IMR-90 (cell line): ENCODE data around the gene ZNF530. TPM values are rescaled to one million over a fixed set of nuclear protein-coding genes. Genes with fewer than 3 reads are reported as not detected.
A peak's percentile ranks its signal among the peaks of the same experiment; 100 is the strongest.

ENCODE experiments used
- ATAC-seq: fragments of 200-7000 bp; cut with Tn5 transposase; 2 replicates; pipeline ENCODE4 v1.9.1; 2020; ENCODE audit warnings: low read depth, mild to moderate bottlenecking, moderate library complexity
- BruUV-seq: library from RNA; stranded (reverse); fragments of 400-500 nt; replicated peaks from 2 replicates; lab custom pipeline; 2021; lab: Mats Ljungman, UMichigan
- CTCF ChIA-PET: fragments of 300-600 bp; formaldehyde crosslinking; extraction: SDS; loops from one replicate; lab custom pipeline; 2021; ENCODE audit warnings: antibody characterized with exemption; lab: Yijun Ruan, JAX
- POLR2A ChIA-PET: fragments of 300-600 bp; sonication (Branson Sonifier 250); formaldehyde crosslinking; loops from one replicate; lab custom pipeline; 2022; ENCODE audit warnings: antibody characterized with exemption; ENCODE audit not compliant: unreplicated experiment; lab: Charles Lee
- DNase-seq: peaks from one replicate; pipeline ENCODE4 v3.0.0; 2013
- H2AFZ ChIP-seq: replicated peaks from 2 replicates; pipeline ENCODE3; 2013; ENCODE audit warnings: low read length, mild to moderate bottlenecking; ENCODE audit not compliant: poor library complexity
- H2AK5ac ChIP-seq: 2 replicates; pipeline ENCODE4 v1.6.1; 2013; ENCODE audit warnings: low read depth, low read length, inconsistent platforms
- H2AK9ac ChIP-seq: replicated peaks from 2 replicates; pipeline ENCODE3; 2013; ENCODE audit warnings: mild to moderate bottlenecking, low read depth, low read length, moderate library complexity; ENCODE audit not compliant: poor library complexity
- H2BK120ac ChIP-seq: 2 replicates; pipeline ENCODE4 v1.6.1; 2013; ENCODE audit warnings: low read depth, low read length, inconsistent platforms
- H2BK15ac ChIP-seq: 3 replicates; pipeline ENCODE4 v1.6.1; 2013; ENCODE audit warnings: low read depth, low read length, inconsistent platforms
- H2BK20ac ChIP-seq: 2 replicates; pipeline ENCODE4 v1.6.1; 2013; ENCODE audit warnings: low read depth, mild to moderate bottlenecking, inconsistent platforms, low read length, moderate library complexity
- H2BK5ac ChIP-seq: 2 replicates; pipeline ENCODE4 v1.6.1; 2013; ENCODE audit warnings: mild to moderate bottlenecking, low read depth, low read length, inconsistent platforms; ENCODE audit not compliant: poor library complexity, severe bottlenecking
- H3K14ac ChIP-seq: replicated peaks from 2 replicates; pipeline ENCODE4 v1.6.1; 2013; ENCODE audit warnings: low read depth, low read length, inconsistent platforms
- H3K18ac ChIP-seq: 2 replicates; pipeline ENCODE4 v1.6.1; 2013; ENCODE audit warnings: low read depth, low read length, control low read depth
- H3K23ac ChIP-seq: 2 replicates; pipeline ENCODE4 v1.6.1; 2013; ENCODE audit warnings: low read depth, low read length, inconsistent platforms
- H3K27ac ChIP-seq: 2 replicates; pipeline ENCODE4 v1.5.1; 2013; ENCODE audit warnings: mild to moderate bottlenecking, control low read depth, low read length; ENCODE audit not compliant: insufficient read depth
- H3K27me3 ChIP-seq: 2 replicates; pipeline ENCODE4 v1.6.1; 2013; ENCODE audit warnings: low read length; ENCODE audit not compliant: control insufficient read depth, insufficient read depth
- H3K36me3 ChIP-seq: 2 replicates; pipeline ENCODE4 v1.6.1; 2013; ENCODE audit warnings: low read length, mixed read lengths; ENCODE audit not compliant: control insufficient read depth, insufficient read depth
- H3K4ac ChIP-seq: 2 replicates; pipeline ENCODE4 v1.6.1; 2013; ENCODE audit warnings: low read depth, low read length, inconsistent platforms
- H3K4me1 ChIP-seq: 2 replicates; pipeline ENCODE4 v1.6.1; 2013; ENCODE audit warnings: low read length, mixed read lengths; ENCODE audit not compliant: control insufficient read depth, insufficient read depth
- H3K4me2 ChIP-seq: 2 replicates; pipeline ENCODE4 v1.6.1; 2013; ENCODE audit warnings: low read depth, mild to moderate bottlenecking, control low read depth, low read length, moderate library complexity
- H3K4me3 ChIP-seq: 2 replicates; pipeline ENCODE4 v1.5.1; 2013; ENCODE audit warnings: low read depth, mild to moderate bottlenecking, control low read depth, low read length, moderate library complexity; ENCODE audit not compliant: insufficient read depth
- H3K56ac ChIP-seq: 2 replicates; pipeline ENCODE4 v1.6.1; 2013; ENCODE audit warnings: low read length, inconsistent platforms; ENCODE audit not compliant: insufficient read depth; ENCODE audit errors: extremely low read depth
- H3K79me1 ChIP-seq, 2 experiments: 2 replicates each; pipeline ENCODE4 v1.6.1; 2013; ENCODE audit warnings: low read length in 2 of 2, inconsistent platforms in 1 of 2, low read depth in 1 of 2
- H3K9ac ChIP-seq: 2 replicates; pipeline ENCODE4 v1.6.1; 2013; ENCODE audit warnings: low read depth, low read length, control low read depth
- H3K9me1 ChIP-seq: 2 replicates; pipeline ENCODE4 v1.6.1; 2013; ENCODE audit warnings: low read length, inconsistent platforms; ENCODE audit not compliant: insufficient read depth
- H3K9me3 ChIP-seq: 2 replicates; pipeline ENCODE4 v1.6.1; 2013; ENCODE audit warnings: low read length; ENCODE audit not compliant: control insufficient read depth, insufficient read depth
- H4K20me1 ChIP-seq: 2 replicates; pipeline ENCODE4 v1.6.1; 2013; ENCODE audit warnings: low read length, inconsistent platforms; ENCODE audit not compliant: insufficient read depth
- H4K5ac ChIP-seq: 2 replicates; pipeline ENCODE4 v1.6.1; 2013; ENCODE audit warnings: mild to moderate bottlenecking, low read depth, low read length, control low read depth
- H4K8ac ChIP-seq, 2 experiments: 2 replicates each; pipeline ENCODE4 v1.6.1; 2013; ENCODE audit warnings: low read depth in 2 of 2, low read length in 2 of 2, control low read depth in 1 of 2, inconsistent platforms in 1 of 2
- H4K91ac ChIP-seq: 2 replicates; pipeline ENCODE4 v1.6.1; 2013; ENCODE audit warnings: low read depth, low read length, inconsistent platforms; ENCODE audit not compliant: insufficient read depth
- CEBPB ChIP-seq: IDR thresholded peaks from 2 replicates; pipeline ENCODE4 v1.6.1; 2012; ENCODE audit warnings: low read depth, low read length, improper control_type of control experiment
- ELK1 ChIP-seq: fragments of 150-350 bp; IDR thresholded peaks from 2 replicates; pipeline ENCODE4 v1.6.1; 2016; ENCODE audit warnings: low read depth, mild to moderate bottlenecking, low read length, moderate library complexity, borderline replicate concordance
- FOS ChIP-seq: fragments of 150-350 bp; IDR thresholded peaks from 2 replicates; pipeline ENCODE4 v1.6.1; 2016; ENCODE audit warnings: low read depth, low read length
- MAFK ChIP-seq: IDR thresholded peaks from 2 replicates; pipeline ENCODE4 v1.6.1; 2012; ENCODE audit warnings: low read depth, low read length, improper control_type of control experiment
- MAZ ChIP-seq: IDR thresholded peaks from 2 replicates; pipeline ENCODE4 v1.6.1; 2012; ENCODE audit warnings: low read depth, mild to moderate bottlenecking, low read length, improper control_type of control experiment, moderate library complexity, borderline replicate concordance
- MXI1 ChIP-seq: IDR thresholded peaks from 2 replicates; pipeline ENCODE4 v1.6.1; 2012; ENCODE audit warnings: low read depth, mild to moderate bottlenecking, low read length, moderate library complexity, borderline replicate concordance
- NFE2L2 ChIP-seq: fragments of 150-350 bp; IDR thresholded peaks from 2 replicates; pipeline ENCODE4 v1.6.1; 2016; ENCODE audit warnings: low read depth, mild to moderate bottlenecking, low read length
- RAD21 ChIP-seq: IDR thresholded peaks from 2 replicates; pipeline ENCODE4 v1.6.1; 2012; ENCODE audit warnings: low read length, improper control_type of control experiment
- RCOR1 ChIP-seq: IDR thresholded peaks from 2 replicates; pipeline ENCODE4 v1.6.1; 2012; ENCODE audit warnings: mild to moderate bottlenecking, low read length, improper control_type of control experiment; ENCODE audit not compliant: insufficient replicate concordance
- WGBS, 2 experiments: methylation state at CpG; one replicate each; pipeline versions ENCODE4 v1.1.5 to v1.1.7; 2013; ENCODE audit warnings: missing lambda C conversion rate in 2 of 2; ENCODE audit not compliant: insufficient read length in 1 of 2; ENCODE audit errors: extremely low coverage in 2 of 2; 5-methylcytosine and 5-hydroxymethylcytosine counted together
- dilution Hi-C: fragments of 300-500 bp; cut with HindIII; formaldehyde crosslinking; loops from one replicate; pipeline ENCODE4 v1.14.3; 2018; ENCODE audit warnings: low sequenced_read_pairs; ENCODE audit not compliant: unreplicated experiment
- in situ Hi-C: fragments of 300-500 bp; cut with MboI; formaldehyde crosslinking; loops from 3 replicates; pipeline ENCODE4 v1.14.3; 2019; ENCODE audit warnings: low sequenced_read_pairs, inconsistent platforms, mixed read lengths
- intact Hi-C: fragments of 100-400 bp; cut with micrococcal nuclease; formaldehyde crosslinking; loops from 2 replicates; pipeline ENCODE4 v1.10.0; 2022
- polyA plus RNA-seq, 3 experiments: library from polyadenylated mRNA; depleted of rRNA; stranded (reverse); fragments of >200 nt; gene quantifications; 2 replicates each; pipeline ENCODE4 v1.2.3, GENCODE V29; 2012; ENCODE audit warnings: low replicate concordance in 1 of 3
- total RNA-seq: library from RNA; depleted of rRNA; stranded (reverse); fragments of >200 nt; gene quantifications from 2 replicates; pipeline ENCODE4 v1.2.3, GENCODE V29; 2012

The ZNF530 gene
- total and polyA plus RNA-seq, 2 of the 4 experiments (the other 2 are of a cell fraction) = 2.9 to 6.6 TPM

- no peak for TF ChIP-seq FOS
- no peak for TF ChIP-seq MXI1
- TF ChIP-seq CEBPB = no peak
- TF ChIP-seq NFE2L2 = no peak
- no peak for TF ChIP-seq MAZ
These were observed 15.7 kb downstream of the ZNF530 start (continued) for GRCh38 chr19:57615346-57615745.

DNA sequence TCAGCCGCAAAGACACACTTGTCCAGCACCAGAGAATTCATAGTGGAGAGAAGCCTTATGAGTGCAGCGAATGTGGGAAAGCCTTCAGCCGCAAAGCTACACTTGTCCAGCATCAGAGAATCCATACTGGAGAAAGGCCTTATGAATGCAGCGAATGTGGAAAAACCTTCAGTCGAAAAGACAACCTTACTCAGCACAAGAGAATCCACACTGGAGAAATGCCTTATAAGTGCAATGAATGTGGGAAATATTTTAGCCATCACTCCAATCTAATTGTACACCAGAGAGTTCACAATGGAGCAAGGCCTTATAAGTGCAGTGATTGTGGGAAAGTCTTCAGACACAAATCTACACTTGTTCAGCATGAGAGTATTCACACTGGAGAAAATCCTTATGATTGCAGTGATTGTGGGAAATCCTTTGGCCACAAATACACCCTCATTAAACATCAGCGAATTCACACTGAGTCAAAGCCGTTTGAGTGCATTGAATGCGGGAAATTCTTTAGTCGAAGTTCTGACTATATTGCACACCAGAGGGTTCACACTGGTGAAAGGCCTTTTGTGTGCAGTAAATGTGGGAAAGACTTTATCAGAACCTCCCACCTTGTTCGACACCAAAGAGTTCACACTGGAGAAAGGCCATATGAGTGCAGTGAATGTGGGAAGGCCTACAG is 21.1 kb downstream of the ZNF530 start:
- Histone ChIP-seq H3K23ac (no peak overlapping the region), H3K4me1 (no peaks in the 10 kb centered on the region), H4K5ac (no peak overlapping the region), H2AFZ (no peak overlapping the region), H2BK120ac (no peak overlapping the region), H3K14ac (no peak overlapping the region), H3K27ac (no peak overlapping the region), H3K36me3 (peaks cover 77% of the 10 kb centered on the region), H4K91ac (no peak overlapping the region), H3K4me2 (no peak overlapping the region), H3K9me1 (no peaks in the 10 kb centered on the region), H4K20me1 (no peaks in the 10 kb centered on the region), H3K56ac (no peak overlapping the region), H3K79me1 (peaks cover 48 to 62% of the 10 kb centered on the region in 2 experiments), H3K9ac (no peak overlapping the region), H3K18ac (no peak overlapping the region), H3K27me3 (no peaks in the 10 kb centered on the region), H3K4ac (no peak overlapping the region), H3K9me3 (peaks cover 86% of the 10 kb centered on the region), H2AK5ac (no peak overlapping the region), H2AK9ac (no peak overlapping the region), H3K4me3 (no peak overlapping the region), H2BK15ac (no peak overlapping the region), H4K8ac (no peak overlapping the region), H2BK5ac (no peak overlapping the region), H2BK20ac (no peak overlapping the region)
- ATAC-seq (no peak), DNase-seq (peak; percentile 15)
- ChIA-PET CTCF (no interaction called here), POLR2A (no interaction called here)
- dilution Hi-C loops (no loop called here), intact Hi-C loops (no loop called here), in situ Hi-C loops (no loop called here)
- BruUV-seq = no TSS peak
- 100% methylated on average over 1 of the region's 10 CpGs; no CpG with 5 or more reads in 1 of the 2 experiments for WGBS, 2 experiments
- TF ChIP-seq NFE2L2 = no peak
- TF ChIP-seq FOS = no peak
- TF ChIP-seq MAFK = no peak
- no peak for TF ChIP-seq RAD21
- TF ChIP-seq RCOR1 = peak; percentile 11
- TF ChIP-seq ELK1 = no peak
